NCI-H774 (cell line): ENCODE measurements around the gene CD164L2.
"Not testable (repeated sequence)": the region's sequence is repeated elsewhere in the genome, so short reads cannot be mapped to it uniquely, and the experiment has no call there.

Source experiments
- DNase-seq: peaks from one replicate; lab custom pipeline; 2025; lab: John Stamatoyannopoulos, UW

Gene CD164L2

GRCh38 chr1:27384797-27385196 lies 1.7 kb upstream of the CD164L2 start:
- DNase-seq: not testable (repeated sequence)

DNA sequence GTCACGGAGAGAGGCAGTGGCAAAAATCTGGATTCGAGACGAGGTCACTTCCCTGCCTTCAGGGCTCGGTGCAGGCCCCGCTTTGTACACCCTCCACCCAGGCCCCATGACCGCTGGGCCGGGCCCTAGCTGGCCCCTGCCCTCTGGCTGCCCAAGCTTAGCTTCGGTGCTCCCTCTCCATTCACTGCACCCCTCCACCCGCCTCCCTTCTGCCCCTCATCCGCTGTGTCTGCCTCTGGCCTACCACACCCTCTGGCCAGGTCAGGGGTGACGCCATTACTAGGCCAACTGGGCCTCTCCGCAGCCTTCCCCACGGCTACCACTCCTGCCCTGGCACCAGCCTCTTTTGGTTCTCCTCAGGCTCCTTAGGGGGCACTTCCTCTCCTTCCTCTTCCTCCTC lies 528 bp upstream of the CD164L2 start:
- no peak for DNase-seq

DNA sequence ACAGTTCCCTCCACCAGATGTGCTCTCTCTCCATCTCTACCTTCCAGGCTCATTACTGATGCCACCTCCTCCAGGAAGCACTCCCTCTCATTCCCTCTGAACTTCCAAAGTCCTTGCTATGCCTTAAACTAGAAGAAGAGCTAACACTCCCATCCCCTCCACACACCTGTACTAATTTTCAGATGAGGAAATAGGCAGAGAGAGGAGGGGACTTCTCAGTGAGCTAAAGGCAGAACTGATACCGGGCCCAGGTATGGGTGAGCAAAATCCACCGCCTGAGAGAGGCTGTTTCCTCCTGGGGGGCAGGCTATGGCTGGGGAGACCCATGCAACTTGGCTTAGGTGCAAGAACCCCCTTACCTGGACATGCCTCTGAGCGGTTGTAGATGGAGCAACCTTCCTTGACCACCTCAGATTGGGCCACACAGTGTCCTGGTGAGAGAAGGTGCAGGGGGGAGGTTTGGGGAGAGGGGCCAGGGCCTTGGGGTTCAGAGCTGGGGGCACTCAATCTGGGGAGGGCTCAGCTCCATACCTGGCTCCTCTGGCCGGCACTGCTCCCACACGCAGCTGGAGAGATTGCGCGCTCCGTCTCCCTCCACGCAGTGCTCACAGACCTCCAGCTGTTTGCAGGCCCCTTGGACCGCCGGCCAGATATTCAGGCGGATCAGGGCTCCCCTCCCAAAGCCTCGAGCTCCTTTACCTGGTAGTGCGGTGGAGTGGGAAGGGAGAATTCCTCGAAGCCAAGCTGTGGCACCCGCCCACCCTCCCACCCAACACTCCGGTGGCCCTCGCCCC lies 967 bp downstream of the CD164L2 start:
- no peak for DNase-seq

DNA sequence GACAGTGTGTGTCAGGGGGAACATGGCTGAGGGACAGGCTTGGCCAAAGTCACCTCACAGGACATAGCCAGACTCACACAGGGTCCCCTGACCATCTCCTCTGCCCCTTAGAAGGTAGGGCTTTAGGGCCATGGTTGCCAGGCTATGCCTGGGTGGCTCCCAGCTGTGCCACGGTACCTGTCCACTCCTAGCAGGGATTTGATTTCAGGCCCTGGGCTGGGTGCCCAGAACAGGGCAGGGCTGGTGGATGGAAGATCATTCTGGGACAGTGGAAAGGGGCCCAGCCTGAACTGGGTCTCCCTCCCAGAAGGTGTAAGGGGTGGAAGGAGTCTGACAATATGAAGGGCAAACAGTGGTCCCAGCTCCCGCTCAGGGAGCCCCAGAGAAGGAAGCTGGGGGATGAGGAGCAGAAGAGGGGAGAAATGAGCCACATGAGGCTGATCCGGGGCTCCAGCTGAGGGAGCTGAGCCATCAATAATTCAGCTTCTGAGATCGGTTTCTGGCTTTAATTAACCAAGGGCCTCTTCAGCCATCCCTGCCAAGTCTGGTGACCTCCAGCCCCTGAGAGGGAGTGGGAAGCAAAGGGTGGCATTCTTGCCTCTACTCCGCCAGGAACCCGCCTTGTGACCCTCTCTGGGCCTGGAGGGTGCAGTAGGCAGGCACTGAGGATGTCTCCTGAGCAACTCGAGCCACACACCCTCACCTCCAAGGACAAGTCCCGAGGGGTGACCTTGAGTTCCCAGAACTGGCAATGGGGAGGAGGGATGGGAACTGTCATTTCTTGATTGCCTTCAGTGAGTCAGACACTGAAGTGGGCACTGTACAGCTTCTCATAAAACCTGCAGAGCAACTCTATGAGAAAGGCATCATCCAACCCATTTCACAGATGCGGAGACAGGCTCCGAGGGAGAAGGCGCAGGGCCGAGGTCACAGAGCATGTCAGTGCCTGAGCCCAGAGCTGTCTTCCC lies 2.1 kb downstream of the CD164L2 start:
- DNase-seq: no peak

- DNase-seq: no peak
Measured at GRCh38 chr1:27380224-27380623, 2.9 kb downstream of the CD164L2 start.

- DNase-seq: no peak
Measured at GRCh38 chr1:27379564-27380122, 3.5 kb downstream of the CD164L2 start.

DNA sequence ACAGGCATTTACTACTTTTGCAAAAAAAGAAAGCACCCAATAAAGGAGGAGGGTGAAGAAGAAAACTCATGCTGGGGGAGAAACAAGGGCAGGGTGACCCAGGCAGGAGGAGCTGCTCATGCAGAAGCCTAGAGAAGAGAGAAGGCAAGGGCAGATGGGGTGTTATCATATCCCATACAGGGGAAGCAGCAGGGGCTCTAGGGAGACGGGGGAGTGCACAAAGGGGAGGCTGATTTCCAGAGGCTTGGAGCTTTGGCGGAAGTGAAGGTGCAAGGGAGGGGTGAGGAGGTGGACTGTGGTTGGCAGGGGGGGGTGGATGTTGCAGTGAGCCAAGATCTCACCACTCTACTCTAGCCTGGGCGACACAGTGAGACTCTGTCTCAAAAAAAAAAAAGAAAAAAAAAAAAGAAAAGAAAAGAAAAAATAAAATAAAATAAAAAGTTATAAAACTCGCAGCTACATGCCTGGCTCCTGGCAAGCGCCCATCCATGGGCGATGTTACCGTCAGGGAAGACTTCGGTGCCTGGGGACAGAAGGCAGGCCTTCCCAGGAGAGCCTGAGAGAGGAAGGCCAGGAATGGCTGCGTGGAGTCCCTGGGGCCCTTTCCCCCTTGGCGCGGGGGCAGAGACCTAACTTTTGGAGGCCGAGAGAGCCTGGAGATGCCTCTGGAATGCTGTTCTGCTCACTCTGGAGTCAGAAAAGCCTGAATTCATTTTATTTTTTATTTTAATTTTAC lies 5.2 kb downstream of the CD164L2 start:
- no peak for DNase-seq

DNA sequence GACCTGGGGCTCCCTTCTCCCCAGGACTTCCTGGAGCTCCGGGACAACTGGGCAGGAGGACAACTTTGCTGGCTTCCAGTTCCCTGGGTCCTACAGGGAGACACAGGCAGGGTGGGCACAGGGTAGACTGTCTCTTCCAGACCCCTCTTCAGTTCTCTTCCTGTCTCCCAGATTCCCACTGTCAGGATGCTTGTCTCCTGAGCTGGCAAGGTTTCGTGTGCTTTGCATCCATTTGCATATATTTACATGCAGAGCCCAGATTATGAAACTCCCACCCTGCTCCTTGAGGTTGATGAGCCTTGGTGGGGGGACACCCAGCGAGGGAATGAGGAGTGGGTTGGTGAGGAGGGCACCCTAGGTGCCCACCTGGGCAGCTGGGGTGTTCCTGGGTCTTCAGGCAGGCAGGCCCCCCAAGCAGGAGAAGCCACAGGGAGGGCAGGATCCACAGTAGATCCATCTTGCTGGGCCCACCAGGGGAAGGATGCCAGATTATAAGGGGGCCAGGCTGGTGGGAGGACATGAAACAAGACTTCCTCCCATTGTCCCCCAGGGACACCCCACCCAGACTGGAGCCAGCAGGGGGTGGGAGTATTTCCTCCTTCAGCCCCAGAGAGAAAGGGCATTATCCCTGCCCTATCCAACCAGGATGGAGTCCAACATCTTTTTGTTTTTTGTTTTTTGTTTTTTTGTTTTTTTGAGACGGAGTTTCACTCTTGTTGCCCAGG lies 8.6 kb downstream of the CD164L2 start, which contains the start of gene FCN3:
TSS of gene FCN3 (minus strand) at position 463 of the 725 bp plus-strand sequence. CDS start at position 457, 6 bp downstream.
- DNase-seq: no peak

- no peak for DNase-seq
Measured at GRCh38 chr1:27372808-27373690, 10.1 kb downstream of the CD164L2 start.

- DNase-seq: no peak
Measured at GRCh38 chr1:27372022-27372807, 10.9 kb downstream of the CD164L2 start.

GRCh38 chr1:27368869-27369582 lies 14.1 kb downstream of the CD164L2 start:
- no peak for DNase-seq

GRCh38 chr1:27367160-27367650 lies 15.9 kb downstream of the CD164L2 start:
- DNase-seq: no peak

GRCh38 chr1:27366411-27367159 lies 16.5 kb downstream of the CD164L2 start, which contains the start of gene MAP3K6:
Gene MAP3K6, minus strand, starts transcription at chr1:27366961. Its CDS starts 364 bp downstream, at chr1:27366597.
- peak; percentile 2 for DNase-seq

GRCh38 chr1:27366113-27366410 lies 17.1 kb downstream of the CD164L2 start:
- DNase-seq: peak; percentile 28

- DNase-seq: peak; percentile 76
Measured at GRCh38 chr1:27365372-27366112, 17.6 kb downstream of the CD164L2 start.

DNA sequence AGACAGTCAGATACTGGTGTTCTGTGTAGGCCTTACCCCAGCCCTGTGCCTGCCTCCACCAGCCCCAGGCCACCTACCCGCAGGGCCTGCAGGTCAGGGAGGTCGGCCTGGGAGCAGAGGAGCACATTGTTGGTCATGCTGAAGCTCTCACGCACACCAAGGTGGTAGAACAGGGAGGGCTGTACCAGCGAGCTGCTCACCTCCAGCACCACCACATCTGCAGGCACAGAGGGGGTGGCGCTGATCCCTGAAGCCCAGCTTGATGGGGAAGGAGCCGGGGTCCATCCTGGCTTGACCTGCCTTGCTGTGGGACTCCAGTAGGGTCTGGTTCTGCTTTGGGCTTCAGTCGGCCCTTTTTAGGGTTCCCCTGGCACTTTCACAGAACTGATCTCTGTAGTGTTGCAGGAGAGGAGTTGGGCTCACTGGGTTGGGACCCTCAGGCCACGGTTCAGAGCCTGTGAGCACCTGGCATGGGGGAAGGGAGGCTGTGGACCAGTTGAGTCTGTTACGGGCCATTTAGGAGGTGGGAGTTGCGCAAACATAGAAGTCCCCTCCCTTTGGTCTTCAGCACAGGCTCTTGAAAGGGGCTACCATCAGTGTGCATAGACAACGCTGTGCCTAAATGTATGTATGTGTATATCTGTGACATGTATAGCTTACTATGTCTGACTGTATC lies 18.3 kb downstream of the CD164L2 start:
- DNase-seq: no peak
